A549 (cell line): ENCODE results near the gene JAM3.

ENCODE experiments used
- EP300 ChIP-seq, 2 experiments: fragments of >200 bp; sonication (Bioruptor Twin); formaldehyde crosslinking; IDR thresholded peaks; 2 replicates in 1 of 2; 3 replicates in 1 of 2; pipeline ENCODE4 v1.6.1; 2016 to 2017
- RAD21 ChIP-seq, 2 experiments: fragments of >200 bp in 1 of 2; sonication (Bioruptor Twin) in 1 of 2; formaldehyde crosslinking in 1 of 2; IDR thresholded peaks in 1 of 2; conservative IDR thresholded peaks in 1 of 2; 2 replicates in 1 of 2; 3 replicates in 1 of 2; pipeline ENCODE4 v1.6.1; 2012 to 2018; ENCODE audit warnings: inconsistent platforms in 1 of 2
- TF ChIP-seq, protein P1 (sequence below): fragments of >200 bp; sonication (Bioruptor Twin); formaldehyde crosslinking; IDR thresholded peaks from 3 replicates; pipeline ENCODE4 v1.5.1; 2016
- TF ChIP-seq, protein P2 (sequence below): fragments of >200 bp; sonication (Bioruptor Twin); formaldehyde crosslinking; IDR thresholded peaks from 2 replicates; pipeline ENCODE4 v1.6.1; 2016

DNA sequence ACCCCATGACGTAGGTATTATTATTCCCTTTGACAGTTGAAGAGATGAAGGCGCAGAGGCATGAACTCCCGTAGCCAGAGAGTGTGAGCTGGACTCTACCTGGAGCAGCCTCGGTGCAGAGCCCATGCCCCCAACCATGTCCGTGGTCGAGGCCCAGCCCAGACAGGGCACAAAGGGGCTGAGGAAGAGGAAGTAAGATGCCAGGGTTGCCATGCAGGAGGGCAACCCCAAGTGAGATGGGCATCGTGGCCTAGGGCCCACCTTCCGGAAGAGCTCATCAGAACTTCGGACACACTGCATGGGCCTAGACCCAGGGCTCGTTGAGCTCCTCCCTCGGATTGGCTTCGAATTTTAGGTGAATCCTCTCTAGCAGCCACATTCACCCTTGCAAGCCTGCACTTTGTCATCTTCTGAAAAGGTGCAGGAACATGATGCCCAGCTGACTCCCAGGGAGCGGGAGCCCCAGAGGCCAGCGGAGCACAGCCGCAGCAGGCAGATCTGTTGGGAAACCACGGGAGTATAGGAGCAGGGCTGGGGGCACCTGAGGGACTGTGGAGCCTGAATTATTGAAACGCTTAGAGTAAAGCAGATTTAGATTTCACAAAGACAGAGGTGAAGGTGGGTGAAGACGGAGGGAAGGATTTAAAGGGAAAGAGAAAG is 29.0 kb upstream of the JAM3 start:
- TF ChIP-seq, protein P1, sequence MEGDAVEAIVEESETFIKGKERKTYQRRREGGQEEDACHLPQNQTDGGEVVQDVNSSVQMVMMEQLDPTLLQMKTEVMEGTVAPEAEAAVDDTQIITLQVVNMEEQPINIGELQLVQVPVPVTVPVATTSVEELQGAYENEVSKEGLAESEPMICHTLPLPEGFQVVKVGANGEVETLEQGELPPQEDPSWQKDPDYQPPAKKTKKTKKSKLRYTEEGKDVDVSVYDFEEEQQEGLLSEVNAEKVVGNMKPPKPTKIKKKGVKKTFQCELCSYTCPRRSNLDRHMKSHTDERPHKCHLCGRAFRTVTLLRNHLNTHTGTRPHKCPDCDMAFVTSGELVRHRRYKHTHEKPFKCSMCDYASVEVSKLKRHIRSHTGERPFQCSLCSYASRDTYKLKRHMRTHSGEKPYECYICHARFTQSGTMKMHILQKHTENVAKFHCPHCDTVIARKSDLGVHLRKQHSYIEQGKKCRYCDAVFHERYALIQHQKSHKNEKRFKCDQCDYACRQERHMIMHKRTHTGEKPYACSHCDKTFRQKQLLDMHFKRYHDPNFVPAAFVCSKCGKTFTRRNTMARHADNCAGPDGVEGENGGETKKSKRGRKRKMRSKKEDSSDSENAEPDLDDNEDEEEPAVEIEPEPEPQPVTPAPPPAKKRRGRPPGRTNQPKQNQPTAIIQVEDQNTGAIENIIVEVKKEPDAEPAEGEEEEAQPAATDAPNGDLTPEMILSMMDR: no peak
- TF ChIP-seq RAD21 (conservative IDR thresholded peaks at IDR 0.05 in 1 of 2, IDR thresholded peaks at IDR 0.05 in 1 of 2) (no peak), EP300 (IDR thresholded peaks at IDR 0.05) (no peak)
- TF ChIP-seq, protein P2, sequence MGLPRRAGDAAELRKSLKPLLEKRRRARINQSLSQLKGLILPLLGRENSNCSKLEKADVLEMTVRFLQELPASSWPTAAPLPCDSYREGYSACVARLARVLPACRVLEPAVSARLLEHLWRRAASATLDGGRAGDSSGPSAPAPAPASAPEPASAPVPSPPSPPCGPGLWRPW: no peak
